Prostate gland (tissue), 2 donors: Measurements from ENCODE around the gene THBS2.

ENCODE experiments used
- POLR2A ChIP-seq: fragments of 450-650 bp; IDR thresholded peaks from one replicate; pipeline ENCODE4 v1.6.1; 2016; ENCODE audit warnings: antibody characterized with exemption, mild to moderate bottlenecking
- POLR2AphosphoS5 ChIP-seq: sonication (generic); formaldehyde crosslinking; IDR thresholded peaks from one replicate; pipeline ENCODE4 v1.6.1; 2017; ENCODE audit warnings: antibody characterized with exemption
- TF ChIP-seq, protein P1 (sequence below), 4 experiments: fragments of 200-600 bp in 2 of 4; fragments of 450-650 bp in 2 of 4; sonication (generic) in 2 of 4; IDR thresholded peaks; 1 replicate in 3 of 4; 2 replicates in 1 of 4; pipeline ENCODE4 v1.5.1; 2016 to 2019; ENCODE audit warnings: antibody characterized with exemption in 4 of 4, mild to moderate bottlenecking in 2 of 4, moderate library complexity in 2 of 4

DNA sequence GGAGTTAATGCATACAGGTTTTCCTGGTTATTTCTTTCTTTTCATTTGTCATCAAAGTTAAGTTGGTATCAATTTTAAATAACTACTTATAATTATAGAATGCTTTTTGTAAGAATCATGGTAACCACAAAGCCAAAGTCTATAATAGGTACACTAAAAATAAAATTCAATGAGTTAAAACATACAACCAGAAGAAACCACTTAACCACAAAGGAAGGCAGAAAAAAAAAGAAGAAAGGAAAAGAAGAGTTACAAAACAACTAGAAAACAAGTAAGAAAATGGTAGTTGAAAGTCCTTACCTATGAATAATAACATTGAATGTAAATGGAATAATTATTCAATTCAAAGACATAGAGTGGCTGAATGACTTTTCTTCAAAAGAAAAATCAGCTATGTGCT lies 45.6 kb downstream of the THBS2 start:
- TF ChIP-seq, protein P1, sequence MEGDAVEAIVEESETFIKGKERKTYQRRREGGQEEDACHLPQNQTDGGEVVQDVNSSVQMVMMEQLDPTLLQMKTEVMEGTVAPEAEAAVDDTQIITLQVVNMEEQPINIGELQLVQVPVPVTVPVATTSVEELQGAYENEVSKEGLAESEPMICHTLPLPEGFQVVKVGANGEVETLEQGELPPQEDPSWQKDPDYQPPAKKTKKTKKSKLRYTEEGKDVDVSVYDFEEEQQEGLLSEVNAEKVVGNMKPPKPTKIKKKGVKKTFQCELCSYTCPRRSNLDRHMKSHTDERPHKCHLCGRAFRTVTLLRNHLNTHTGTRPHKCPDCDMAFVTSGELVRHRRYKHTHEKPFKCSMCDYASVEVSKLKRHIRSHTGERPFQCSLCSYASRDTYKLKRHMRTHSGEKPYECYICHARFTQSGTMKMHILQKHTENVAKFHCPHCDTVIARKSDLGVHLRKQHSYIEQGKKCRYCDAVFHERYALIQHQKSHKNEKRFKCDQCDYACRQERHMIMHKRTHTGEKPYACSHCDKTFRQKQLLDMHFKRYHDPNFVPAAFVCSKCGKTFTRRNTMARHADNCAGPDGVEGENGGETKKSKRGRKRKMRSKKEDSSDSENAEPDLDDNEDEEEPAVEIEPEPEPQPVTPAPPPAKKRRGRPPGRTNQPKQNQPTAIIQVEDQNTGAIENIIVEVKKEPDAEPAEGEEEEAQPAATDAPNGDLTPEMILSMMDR (IDR thresholded peaks at IDR 0.05) = no peak
- no peak for TF ChIP-seq POLR2AphosphoS5
- no peak for TF ChIP-seq POLR2A
